ENCODE results near the gene PTP4A2.
A peak's percentile ranks its signal among the peaks of the same experiment; 100 is the strongest.

PTP4A2 gene

DNA sequence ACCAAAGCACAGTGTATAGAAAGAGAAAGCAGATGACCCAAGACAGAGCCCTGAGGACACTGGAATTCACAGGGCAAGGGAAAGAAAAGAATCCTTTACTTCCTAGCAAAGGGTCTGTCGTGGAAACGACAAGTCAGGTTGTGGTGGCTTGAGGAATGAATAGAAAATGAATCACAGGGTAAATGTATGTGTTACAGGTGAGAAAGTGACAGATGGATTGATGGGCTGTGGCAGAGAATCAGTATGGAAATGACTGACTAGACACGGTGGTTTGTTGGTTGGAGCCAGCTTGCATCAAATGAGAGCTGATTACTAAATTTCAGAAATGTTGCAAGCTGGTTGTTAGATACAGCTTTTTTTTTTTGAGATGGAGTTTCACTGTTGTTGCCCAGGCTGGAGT lies 46.9 kb downstream of the PTP4A2 start:
- DNase-seq (ENCODE audit: insufficient read length, low spot score) = no peak
- peak; percentile 79 for FAIRE-seq
- no peak for TF ChIP-seq TAF1 (IDR thresholded peaks at IDR 0.05; ENCODE audit: low read depth, low read length)
- TF ChIP-seq SPI1 (IDR thresholded peaks at IDR 0.05; ENCODE audit: low read depth, low read length) = no peak
- TF ChIP-seq POLR2AphosphoS5 (IDR thresholded peaks at IDR 0.05; ENCODE audit: low read depth, low read length) = no peak
- no peak for TF ChIP-seq PAX5 (IDR thresholded peaks at IDR 0.05; ENCODE audit: insufficient read depth, low read length, severe bottlenecking)

DNA sequence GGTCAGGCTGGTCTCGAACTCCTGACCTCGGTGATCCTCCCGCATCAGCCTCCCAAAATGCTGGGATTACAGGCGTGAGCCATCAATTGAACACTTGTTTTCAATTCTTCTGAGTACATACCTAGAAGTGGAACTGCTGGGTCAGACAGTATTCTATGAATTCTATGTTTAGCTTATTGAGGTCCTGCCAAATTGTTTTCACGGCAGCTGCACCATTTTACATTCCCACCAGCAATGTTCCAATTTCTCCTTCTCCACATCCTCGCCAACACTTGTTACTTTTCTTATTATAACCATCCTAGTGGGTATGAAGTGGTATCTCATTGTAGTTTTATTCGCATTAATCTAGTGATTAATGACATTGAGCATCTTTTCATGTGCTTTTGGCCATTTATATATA lies 49.9 kb downstream of the PTP4A2 start:
- no peak for DNase-seq (ENCODE audit: insufficient read length, low spot score)
- no peak for TF ChIP-seq SPI1 (IDR thresholded peaks at IDR 0.05; ENCODE audit: low read depth, low read length)
- TF ChIP-seq POU2F2 (IDR thresholded peaks at IDR 0.05; ENCODE audit: low read depth, low read length) = no peak
- TF ChIP-seq POLR2AphosphoS5 (IDR thresholded peaks at IDR 0.05; ENCODE audit: low read depth, low read length) = no peak
- TF ChIP-seq PAX5 (IDR thresholded peaks at IDR 0.05; ENCODE audit: insufficient read depth, low read length, severe bottlenecking) = no peak
- TF ChIP-seq TAF1 (IDR thresholded peaks at IDR 0.05; ENCODE audit: low read depth, low read length) = no peak
- TF ChIP-seq POLR2A (IDR thresholded peaks at IDR 0.05; ENCODE audit: low read depth, low read length) = no peak
- FAIRE-seq = no peak

DNA sequence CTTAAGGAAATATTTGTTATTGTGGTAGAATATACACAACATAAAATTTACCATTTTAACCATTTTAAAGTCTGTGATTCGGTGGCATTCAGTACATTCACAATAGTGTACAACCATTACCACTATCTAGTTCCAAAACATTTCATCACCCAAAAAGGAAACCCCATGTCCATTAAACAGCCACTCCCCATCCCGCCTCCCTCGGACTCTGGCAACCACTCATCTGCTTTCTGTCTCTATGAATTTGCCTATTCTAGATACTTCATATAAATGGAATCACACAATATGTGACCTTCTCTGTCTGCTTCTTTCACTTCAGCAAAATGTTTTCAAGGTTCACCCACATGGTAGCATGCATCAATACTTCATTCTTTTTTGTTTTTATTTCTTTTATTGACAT lies 51.3 kb downstream of the PTP4A2 start:
- TF ChIP-seq POLR2AphosphoS5 (IDR thresholded peaks at IDR 0.05; ENCODE audit: low read depth, low read length) (no peak), SPI1 (IDR thresholded peaks at IDR 0.05; ENCODE audit: low read depth, low read length) (no peak), TAF1 (IDR thresholded peaks at IDR 0.05; ENCODE audit: low read depth, low read length) (no peak), PAX5 (IDR thresholded peaks at IDR 0.05; ENCODE audit: insufficient read depth, low read length, severe bottlenecking) (no peak), POU2F2 (IDR thresholded peaks at IDR 0.05; ENCODE audit: low read depth, low read length) (no peak)
- FAIRE-seq = no peak
- DNase-seq (ENCODE audit: insufficient read length, low spot score) = no peak

DNA sequence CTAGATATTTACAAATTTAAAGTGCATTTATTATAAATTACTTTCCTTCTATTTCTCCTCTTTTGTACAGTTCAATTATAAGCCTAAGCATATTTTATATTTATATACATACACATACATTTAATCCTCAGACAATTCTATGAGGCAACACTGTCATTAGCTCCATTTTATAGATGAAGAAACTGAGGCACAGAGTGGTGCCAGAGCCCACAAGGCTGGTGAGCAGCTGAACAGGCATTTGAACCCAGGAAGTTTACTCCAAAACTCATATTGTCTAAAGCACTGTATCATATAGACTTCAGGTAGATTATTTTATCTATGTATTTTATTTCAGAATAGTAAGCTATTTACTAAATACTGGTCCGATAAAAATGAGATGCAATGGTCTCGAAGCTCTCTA lies 52.3 kb downstream of the PTP4A2 start:
- TF ChIP-seq PAX5 (IDR thresholded peaks at IDR 0.05; ENCODE audit: insufficient read depth, low read length, severe bottlenecking) (no peak), SPI1 (IDR thresholded peaks at IDR 0.05; ENCODE audit: low read depth, low read length) (no peak), POLR2AphosphoS5 (IDR thresholded peaks at IDR 0.05; ENCODE audit: low read depth, low read length) (no peak), POU2F2 (IDR thresholded peaks at IDR 0.05; ENCODE audit: low read depth, low read length) (no peak), TAF1 (IDR thresholded peaks at IDR 0.05; ENCODE audit: low read depth, low read length) (no peak), POLR2A (IDR thresholded peaks at IDR 0.05; ENCODE audit: low read depth, low read length) (no peak)
- DNase-seq (ENCODE audit: insufficient read length, low spot score) = no peak
- no peak for FAIRE-seq

DNA sequence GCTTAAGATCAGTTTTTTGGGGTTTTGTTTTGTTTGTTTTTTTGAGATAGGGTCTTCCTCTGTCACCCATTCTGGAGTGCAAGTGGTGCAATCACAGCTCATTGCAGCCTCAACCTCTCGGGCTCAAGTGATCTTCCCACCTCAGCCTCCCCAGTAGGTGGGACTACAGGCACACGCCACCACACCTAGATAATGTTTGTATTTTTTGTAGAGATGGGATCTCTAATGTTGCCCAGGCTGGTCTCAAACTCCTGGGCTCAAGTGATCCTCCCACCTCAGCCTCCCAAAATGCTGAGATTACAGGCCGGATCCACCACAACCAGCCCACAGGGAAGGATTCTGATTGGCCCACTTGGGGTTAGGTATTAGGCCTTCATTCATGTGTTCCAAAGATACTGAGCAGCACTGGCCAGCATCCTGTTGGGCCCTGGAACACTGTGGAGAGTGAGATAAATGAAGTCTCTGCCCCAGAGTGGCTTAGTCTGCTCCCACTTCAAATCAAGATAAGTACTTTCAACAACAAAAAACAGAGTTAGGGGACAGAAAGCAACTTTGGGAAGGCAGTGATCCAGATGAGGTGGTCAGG lies 54.7 kb downstream of the PTP4A2 start:
- FAIRE-seq = no peak

DNA sequence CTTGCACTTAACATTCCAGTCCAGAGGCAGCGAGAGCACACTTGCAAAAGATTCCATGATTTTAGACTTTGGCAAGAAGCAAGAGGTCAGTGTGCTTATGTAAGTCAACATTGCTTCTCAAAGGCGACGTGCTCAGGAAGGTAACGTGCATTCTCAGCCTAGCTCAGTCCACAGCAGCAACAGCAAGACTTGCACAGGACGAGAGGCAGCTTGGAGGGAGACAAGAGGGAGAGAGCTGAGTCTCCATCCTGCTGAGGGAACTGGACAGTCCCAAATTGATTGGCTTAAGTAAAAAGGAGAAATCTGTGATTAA lies 56.5 kb downstream of the PTP4A2 start:
- TF ChIP-seq POLR2AphosphoS5 (IDR thresholded peaks at IDR 0.05; ENCODE audit: low read depth, low read length) (no peak), SPI1 (IDR thresholded peaks at IDR 0.05; ENCODE audit: low read depth, low read length) (no peak), POLR2A (IDR thresholded peaks at IDR 0.05; ENCODE audit: low read depth, low read length) (no peak), TAF1 (IDR thresholded peaks at IDR 0.05; ENCODE audit: low read depth, low read length) (no peak), POU2F2 (IDR thresholded peaks at IDR 0.05; ENCODE audit: low read depth, low read length) (no peak), PAX5 (IDR thresholded peaks at IDR 0.05; ENCODE audit: insufficient read depth, low read length, severe bottlenecking) (no peak)
- peak; percentile 43 for FAIRE-seq
- no peak for DNase-seq (ENCODE audit: insufficient read length, low spot score)

More for the DNA sequence above, 54.7 kb downstream of the PTP4A2 start:
- no peak for DNase-seq (ENCODE audit: insufficient read length, low spot score)
- no peak for TF ChIP-seq SPI1 (IDR thresholded peaks at IDR 0.05; ENCODE audit: low read depth, low read length)
- no peak for TF ChIP-seq POLR2AphosphoS5 (IDR thresholded peaks at IDR 0.05; ENCODE audit: low read depth, low read length)
- TF ChIP-seq POU2F2 (IDR thresholded peaks at IDR 0.05; ENCODE audit: low read depth, low read length) = no peak

DNA sequence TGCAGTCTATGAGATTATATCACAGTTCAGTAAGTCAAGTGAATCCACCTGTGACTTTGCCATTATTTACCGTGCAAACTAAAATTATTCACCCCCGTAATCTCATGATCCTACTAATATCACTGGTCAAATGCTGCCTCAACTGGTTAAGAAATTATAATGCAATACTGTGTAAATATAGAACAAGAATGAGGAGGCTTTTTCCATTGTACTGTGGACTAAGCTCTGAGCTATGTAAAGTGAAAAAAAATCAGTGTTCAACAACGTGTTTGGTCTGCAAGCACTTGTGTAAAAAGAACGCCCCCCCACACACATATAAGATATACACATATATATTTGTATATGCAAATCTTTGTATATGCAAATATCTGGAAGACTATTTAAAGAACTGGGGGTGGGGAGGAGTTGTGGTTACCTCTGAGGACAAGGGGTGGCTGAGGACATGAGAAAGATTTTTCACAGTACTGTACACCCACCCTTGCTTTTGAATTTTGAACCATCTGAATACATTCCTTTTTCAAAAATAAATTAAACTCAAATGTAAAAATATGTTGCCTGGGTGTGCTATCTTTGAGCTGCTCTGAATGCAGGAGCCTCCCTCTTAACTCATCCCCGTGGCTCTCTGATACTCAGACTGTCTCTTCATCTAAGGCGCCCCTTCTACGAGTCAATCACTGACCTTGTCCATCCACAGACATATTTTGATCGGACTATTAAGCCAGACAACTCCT lies 57.0 kb downstream of the PTP4A2 start:
- DNase-seq (ENCODE audit: insufficient read length, low spot score) (no peak), FAIRE-seq (peak; percentile 71)
- TF ChIP-seq POU2F2 (IDR thresholded peaks at IDR 0.05; ENCODE audit: low read depth, low read length) (peak; percentile 96), PAX5 (IDR thresholded peaks at IDR 0.05; ENCODE audit: insufficient read depth, low read length, severe bottlenecking) (no peak)

DNA sequence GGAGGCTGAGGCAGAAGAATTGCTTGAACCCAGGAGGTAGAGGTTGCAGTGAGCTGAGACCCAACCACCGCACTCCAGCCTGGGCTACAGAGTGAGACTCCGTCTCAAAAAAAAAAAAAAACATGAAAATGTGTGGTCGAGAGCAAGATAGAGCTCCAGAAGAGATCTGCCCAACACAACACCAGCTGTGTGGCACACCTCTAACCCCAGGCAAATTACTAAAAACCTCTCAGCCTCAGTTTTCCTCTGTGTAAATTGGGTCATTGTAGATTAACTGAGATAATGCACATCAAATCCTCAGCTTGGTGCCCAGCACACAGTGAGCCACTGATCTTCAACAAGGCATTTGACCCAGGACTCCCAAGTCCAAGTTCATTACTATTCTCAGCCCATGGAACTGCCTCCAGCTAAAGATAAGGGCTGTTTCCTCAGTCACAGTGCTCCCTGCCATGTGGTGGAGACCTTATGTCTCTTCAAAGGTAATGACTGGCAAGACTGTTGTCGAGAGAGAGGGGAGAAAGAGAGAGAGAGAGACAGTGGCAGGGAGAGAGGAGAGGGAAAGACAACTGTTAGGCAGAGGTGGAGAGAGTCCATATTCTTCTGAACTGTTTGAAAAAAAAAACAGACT lies 58.1 kb downstream of the PTP4A2 start:
- TF ChIP-seq POLR2AphosphoS5 (IDR thresholded peaks at IDR 0.05; ENCODE audit: low read depth, low read length) (no peak), SPI1 (IDR thresholded peaks at IDR 0.05; ENCODE audit: low read depth, low read length) (no peak), POU2F2 (IDR thresholded peaks at IDR 0.05; ENCODE audit: low read depth, low read length) (no peak), PAX5 (IDR thresholded peaks at IDR 0.05; ENCODE audit: insufficient read depth, low read length, severe bottlenecking) (no peak), TAF1 (IDR thresholded peaks at IDR 0.05; ENCODE audit: low read depth, low read length) (no peak), POLR2A (IDR thresholded peaks at IDR 0.05; ENCODE audit: low read depth, low read length) (no peak)
- DNase-seq (ENCODE audit: insufficient read length, low spot score) = no peak
- peak; percentile 9 for FAIRE-seq

DNA sequence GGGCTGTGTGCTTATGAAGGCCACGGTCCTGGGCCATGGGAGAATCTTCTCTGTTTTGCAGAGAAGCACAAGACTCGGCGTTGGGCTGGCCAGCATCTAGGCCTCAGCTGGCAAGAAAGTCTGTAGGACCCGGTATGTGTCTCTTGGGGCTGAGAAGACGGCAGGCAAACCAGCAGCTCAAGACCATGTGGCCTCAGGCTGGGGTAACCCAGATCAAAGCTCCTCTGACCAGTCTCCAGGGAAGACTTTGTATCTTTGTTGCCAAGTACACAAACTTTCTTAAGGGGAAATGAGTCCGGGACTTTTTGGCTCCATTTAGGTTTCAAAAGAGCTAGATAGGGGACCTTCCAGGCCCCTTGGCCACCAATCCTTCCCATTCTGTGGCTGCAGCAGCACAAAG lies 60.1 kb downstream of the PTP4A2 start:
- TF ChIP-seq POLR2AphosphoS5 (IDR thresholded peaks at IDR 0.05; ENCODE audit: low read depth, low read length) (no peak), SPI1 (IDR thresholded peaks at IDR 0.05; ENCODE audit: low read depth, low read length) (no peak), POU2F2 (IDR thresholded peaks at IDR 0.05; ENCODE audit: low read depth, low read length) (no peak), PAX5 (IDR thresholded peaks at IDR 0.05; ENCODE audit: insufficient read depth, low read length, severe bottlenecking) (no peak), TAF1 (IDR thresholded peaks at IDR 0.05; ENCODE audit: low read depth, low read length) (no peak), POLR2A (IDR thresholded peaks at IDR 0.05; ENCODE audit: low read depth, low read length) (no peak)
- FAIRE-seq (no peak), DNase-seq (ENCODE audit: insufficient read length, low spot score) (no peak)

DNA sequence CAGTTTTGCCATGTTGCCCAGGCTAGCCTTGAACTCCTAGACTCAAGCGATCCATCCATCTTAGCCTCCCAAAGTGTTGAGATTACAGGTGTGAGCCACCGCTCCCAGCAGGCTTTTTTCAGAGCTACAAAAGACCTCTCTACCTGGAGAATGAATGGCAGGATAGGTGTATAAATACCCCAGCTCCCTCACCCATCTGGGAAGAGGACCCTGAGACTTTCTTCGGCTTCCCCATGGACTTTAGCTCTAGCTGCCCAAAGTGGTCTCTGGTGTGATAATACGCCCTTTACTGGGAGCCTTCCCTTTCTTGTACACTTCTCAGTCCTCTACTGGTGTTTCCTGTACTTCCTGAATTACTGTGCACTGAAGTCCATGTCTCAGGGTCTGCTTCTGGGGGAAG lies 60.6 kb downstream of the PTP4A2 start:
- FAIRE-seq = peak; percentile 26
- DNase-seq (ENCODE audit: insufficient read length, low spot score) = no peak
- TF ChIP-seq POLR2A (IDR thresholded peaks at IDR 0.05; ENCODE audit: low read depth, low read length) (no peak), PAX5 (IDR thresholded peaks at IDR 0.05; ENCODE audit: insufficient read depth, low read length, severe bottlenecking) (no peak), TAF1 (IDR thresholded peaks at IDR 0.05; ENCODE audit: low read depth, low read length) (no peak), POU2F2 (IDR thresholded peaks at IDR 0.05; ENCODE audit: low read depth, low read length) (no peak), POLR2AphosphoS5 (IDR thresholded peaks at IDR 0.05; ENCODE audit: low read depth, low read length) (no peak)
